IMR-90 (cell line): ENCODE measurements around the gene SYCN. TPM values are rescaled to one million over a fixed set of nuclear protein-coding genes. Genes with fewer than 3 reads are reported as not detected.

ENCODE experiments used
- ATAC-seq: fragments of 200-7000 bp; cut with Tn5 transposase; 2 replicates; pipeline ENCODE4 v1.9.1; 2020; ENCODE audit warnings: low read depth, mild to moderate bottlenecking, moderate library complexity
- BruUV-seq: library from RNA; stranded (reverse); fragments of 400-500 nt; replicated peaks from 2 replicates; lab custom pipeline; 2021; lab: Mats Ljungman, UMichigan
- CTCF ChIA-PET: fragments of 300-600 bp; formaldehyde crosslinking; extraction: SDS; loops from one replicate; lab custom pipeline; 2021; ENCODE audit warnings: antibody characterized with exemption; lab: Yijun Ruan, JAX
- POLR2A ChIA-PET: fragments of 300-600 bp; sonication (Branson Sonifier 250); formaldehyde crosslinking; loops from one replicate; lab custom pipeline; 2022; ENCODE audit warnings: antibody characterized with exemption; ENCODE audit not compliant: unreplicated experiment; lab: Charles Lee
- DNase-seq: peaks from one replicate; pipeline ENCODE4 v3.0.0; 2013
- H2AFZ ChIP-seq: replicated peaks from 2 replicates; pipeline ENCODE3; 2013; ENCODE audit warnings: low read length, mild to moderate bottlenecking; ENCODE audit not compliant: poor library complexity
- H2AK5ac ChIP-seq: 2 replicates; pipeline ENCODE4 v1.6.1; 2013; ENCODE audit warnings: low read depth, low read length, inconsistent platforms
- H2AK9ac ChIP-seq: replicated peaks from 2 replicates; pipeline ENCODE3; 2013; ENCODE audit warnings: mild to moderate bottlenecking, low read depth, low read length, moderate library complexity; ENCODE audit not compliant: poor library complexity
- H2BK120ac ChIP-seq: 2 replicates; pipeline ENCODE4 v1.6.1; 2013; ENCODE audit warnings: low read depth, low read length, inconsistent platforms
- H2BK15ac ChIP-seq: 3 replicates; pipeline ENCODE4 v1.6.1; 2013; ENCODE audit warnings: low read depth, low read length, inconsistent platforms
- H2BK20ac ChIP-seq: 2 replicates; pipeline ENCODE4 v1.6.1; 2013; ENCODE audit warnings: low read depth, mild to moderate bottlenecking, inconsistent platforms, low read length, moderate library complexity
- H2BK5ac ChIP-seq: 2 replicates; pipeline ENCODE4 v1.6.1; 2013; ENCODE audit warnings: mild to moderate bottlenecking, low read depth, low read length, inconsistent platforms; ENCODE audit not compliant: poor library complexity, severe bottlenecking
- H3K14ac ChIP-seq: replicated peaks from 2 replicates; pipeline ENCODE4 v1.6.1; 2013; ENCODE audit warnings: low read depth, low read length, inconsistent platforms
- H3K18ac ChIP-seq: 2 replicates; pipeline ENCODE4 v1.6.1; 2013; ENCODE audit warnings: low read depth, low read length, control low read depth
- H3K23ac ChIP-seq: 2 replicates; pipeline ENCODE4 v1.6.1; 2013; ENCODE audit warnings: low read depth, low read length, inconsistent platforms
- H3K27ac ChIP-seq: 2 replicates; pipeline ENCODE4 v1.5.1; 2013; ENCODE audit warnings: mild to moderate bottlenecking, control low read depth, low read length; ENCODE audit not compliant: insufficient read depth
- H3K27me3 ChIP-seq: 2 replicates; pipeline ENCODE4 v1.6.1; 2013; ENCODE audit warnings: low read length; ENCODE audit not compliant: control insufficient read depth, insufficient read depth
- H3K36me3 ChIP-seq: 2 replicates; pipeline ENCODE4 v1.6.1; 2013; ENCODE audit warnings: low read length, mixed read lengths; ENCODE audit not compliant: control insufficient read depth, insufficient read depth
- H3K4ac ChIP-seq: 2 replicates; pipeline ENCODE4 v1.6.1; 2013; ENCODE audit warnings: low read depth, low read length, inconsistent platforms
- H3K4me1 ChIP-seq: 2 replicates; pipeline ENCODE4 v1.6.1; 2013; ENCODE audit warnings: low read length, mixed read lengths; ENCODE audit not compliant: control insufficient read depth, insufficient read depth
- H3K4me2 ChIP-seq: 2 replicates; pipeline ENCODE4 v1.6.1; 2013; ENCODE audit warnings: low read depth, mild to moderate bottlenecking, control low read depth, low read length, moderate library complexity
- H3K4me3 ChIP-seq: 2 replicates; pipeline ENCODE4 v1.5.1; 2013; ENCODE audit warnings: low read depth, mild to moderate bottlenecking, control low read depth, low read length, moderate library complexity; ENCODE audit not compliant: insufficient read depth
- H3K56ac ChIP-seq: 2 replicates; pipeline ENCODE4 v1.6.1; 2013; ENCODE audit warnings: low read length, inconsistent platforms; ENCODE audit not compliant: insufficient read depth; ENCODE audit errors: extremely low read depth
- H3K79me1 ChIP-seq, 2 experiments: 2 replicates each; pipeline ENCODE4 v1.6.1; 2013; ENCODE audit warnings: low read length in 2 of 2, inconsistent platforms in 1 of 2, low read depth in 1 of 2
- H3K9ac ChIP-seq: 2 replicates; pipeline ENCODE4 v1.6.1; 2013; ENCODE audit warnings: low read depth, low read length, control low read depth
- H3K9me1 ChIP-seq: 2 replicates; pipeline ENCODE4 v1.6.1; 2013; ENCODE audit warnings: low read length, inconsistent platforms; ENCODE audit not compliant: insufficient read depth
- H3K9me3 ChIP-seq: 2 replicates; pipeline ENCODE4 v1.6.1; 2013; ENCODE audit warnings: low read length; ENCODE audit not compliant: control insufficient read depth, insufficient read depth
- H4K20me1 ChIP-seq: 2 replicates; pipeline ENCODE4 v1.6.1; 2013; ENCODE audit warnings: low read length, inconsistent platforms; ENCODE audit not compliant: insufficient read depth
- H4K5ac ChIP-seq: 2 replicates; pipeline ENCODE4 v1.6.1; 2013; ENCODE audit warnings: mild to moderate bottlenecking, low read depth, low read length, control low read depth
- H4K8ac ChIP-seq, 2 experiments: 2 replicates each; pipeline ENCODE4 v1.6.1; 2013; ENCODE audit warnings: low read depth in 2 of 2, low read length in 2 of 2, control low read depth in 1 of 2, inconsistent platforms in 1 of 2
- H4K91ac ChIP-seq: 2 replicates; pipeline ENCODE4 v1.6.1; 2013; ENCODE audit warnings: low read depth, low read length, inconsistent platforms; ENCODE audit not compliant: insufficient read depth
- CHD1 ChIP-seq: IDR thresholded peaks from 2 replicates; pipeline ENCODE4 v1.6.1; 2012; ENCODE audit warnings: low read depth, low read length, improper control_type of control experiment
- MAFK ChIP-seq: IDR thresholded peaks from 2 replicates; pipeline ENCODE4 v1.6.1; 2012; ENCODE audit warnings: low read depth, low read length, improper control_type of control experiment
- NFE2L2 ChIP-seq: fragments of 150-350 bp; IDR thresholded peaks from 2 replicates; pipeline ENCODE4 v1.6.1; 2016; ENCODE audit warnings: low read depth, mild to moderate bottlenecking, low read length
- SMC3 ChIP-seq: fragments of 150-350 bp; IDR thresholded peaks from 2 replicates; pipeline ENCODE4 v1.6.1; 2016; ENCODE audit warnings: low read depth, mild to moderate bottlenecking, antibody characterized with exemption, low read length, moderate library complexity
- WGBS, 2 experiments: methylation state at CpG; one replicate each; pipeline versions ENCODE4 v1.1.5 to v1.1.7; 2013; ENCODE audit warnings: missing lambda C conversion rate in 2 of 2; ENCODE audit not compliant: insufficient read length in 1 of 2; ENCODE audit errors: extremely low coverage in 2 of 2; 5-methylcytosine and 5-hydroxymethylcytosine counted together
- dilution Hi-C: fragments of 300-500 bp; cut with HindIII; formaldehyde crosslinking; loops from one replicate; pipeline ENCODE4 v1.14.3; 2018; ENCODE audit warnings: low sequenced_read_pairs; ENCODE audit not compliant: unreplicated experiment
- in situ Hi-C: fragments of 300-500 bp; cut with MboI; formaldehyde crosslinking; loops from 3 replicates; pipeline ENCODE4 v1.14.3; 2019; ENCODE audit warnings: low sequenced_read_pairs, inconsistent platforms, mixed read lengths
- intact Hi-C: fragments of 100-400 bp; cut with micrococcal nuclease; formaldehyde crosslinking; loops from 2 replicates; pipeline ENCODE4 v1.10.0; 2022
- polyA plus RNA-seq, 3 experiments: library from polyadenylated mRNA; depleted of rRNA; stranded (reverse); fragments of >200 nt; gene quantifications; 2 replicates each; pipeline ENCODE4 v1.2.3, GENCODE V29; 2012; ENCODE audit warnings: low replicate concordance in 1 of 3
- total RNA-seq: library from RNA; depleted of rRNA; stranded (reverse); fragments of >200 nt; gene quantifications from 2 replicates; pipeline ENCODE4 v1.2.3, GENCODE V29; 2012
- TF ChIP-seq, protein P1 (sequence below): conservative IDR thresholded peaks from 2 replicates; pipeline ENCODE4 v1.5.1; 2012; ENCODE audit warnings: mild to moderate bottlenecking, low read depth, low read length, improper control_type of control experiment

Gene SYCN
- total and polyA plus RNA-seq, 2 of the 4 experiments (the other 2 are of a cell fraction) = not detected

DNA sequence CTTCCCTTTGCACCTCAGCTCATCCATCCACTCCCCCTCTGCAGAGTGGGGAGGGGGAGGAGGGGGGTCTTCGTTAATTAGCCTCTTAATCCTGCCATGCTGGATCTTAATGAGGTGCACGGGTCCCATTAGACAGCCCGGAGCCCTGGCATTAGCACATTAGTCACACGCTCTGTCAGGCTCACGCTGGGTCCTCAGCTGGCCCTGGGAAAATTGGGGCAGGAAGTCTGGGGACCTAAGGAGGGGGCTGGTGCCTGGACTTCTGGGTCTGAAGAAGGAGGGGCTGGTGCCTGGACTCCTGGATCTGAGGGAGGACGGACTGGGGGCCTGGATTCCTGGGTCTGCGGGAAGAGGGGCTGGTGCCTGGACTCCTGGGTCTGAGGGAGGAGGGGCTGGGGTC lies 7.7 kb downstream of the SYCN start:
- Histone ChIP-seq H3K36me3 (no peaks in the 10 kb centered on the region), H3K4ac (no peak overlapping the region), H3K27me3 (peaks cover 46% of the 10 kb centered on the region), H2BK20ac (no peak overlapping the region), H3K4me1 (no peaks in the 10 kb centered on the region; the same call in 1 of the 2 replicates), H2AK9ac (no peak overlapping the region), H3K56ac (no peak overlapping the region), H3K4me2 (no peak overlapping the region), H3K27ac (no peak overlapping the region), H3K9ac (no peak overlapping the region), H3K4me3 (no peak overlapping the region), H2AK5ac (no peak overlapping the region), H2AFZ (no peak overlapping the region), H4K8ac (no peak overlapping the region), H3K18ac (no peak overlapping the region), H2BK5ac (no peak overlapping the region), H3K79me1 (no peaks in the 10 kb centered on the region), H4K20me1 (no peaks in the 10 kb centered on the region), H3K9me3 (no peaks in the 10 kb centered on the region), H2BK120ac (no peak overlapping the region), H4K5ac (no peak overlapping the region), H3K23ac (no peak overlapping the region), H4K91ac (no peak overlapping the region), H3K9me1 (no peaks in the 10 kb centered on the region), H3K14ac (no peak overlapping the region), H2BK15ac (no peak overlapping the region)
- no peak for ATAC-seq
- intact Hi-C loops = loop anchor here (5.0 kb wide), 1 partner anchor 131 kb away; no protein-coding TSS in a partner anchor
- dilution Hi-C loops = no loop called here
- ChIA-PET CTCF (no interaction called here), POLR2A (no interaction called here)
- in situ Hi-C loops = no loop called here
- no CpG with 5 or more reads among the region's 7 CpGs for WGBS, 2 experiments
- TF ChIP-seq NFE2L2 (no peak), MAFK (no peak), SMC3 (no peak), CHD1 (no peak)
- TF ChIP-seq, protein P1, sequence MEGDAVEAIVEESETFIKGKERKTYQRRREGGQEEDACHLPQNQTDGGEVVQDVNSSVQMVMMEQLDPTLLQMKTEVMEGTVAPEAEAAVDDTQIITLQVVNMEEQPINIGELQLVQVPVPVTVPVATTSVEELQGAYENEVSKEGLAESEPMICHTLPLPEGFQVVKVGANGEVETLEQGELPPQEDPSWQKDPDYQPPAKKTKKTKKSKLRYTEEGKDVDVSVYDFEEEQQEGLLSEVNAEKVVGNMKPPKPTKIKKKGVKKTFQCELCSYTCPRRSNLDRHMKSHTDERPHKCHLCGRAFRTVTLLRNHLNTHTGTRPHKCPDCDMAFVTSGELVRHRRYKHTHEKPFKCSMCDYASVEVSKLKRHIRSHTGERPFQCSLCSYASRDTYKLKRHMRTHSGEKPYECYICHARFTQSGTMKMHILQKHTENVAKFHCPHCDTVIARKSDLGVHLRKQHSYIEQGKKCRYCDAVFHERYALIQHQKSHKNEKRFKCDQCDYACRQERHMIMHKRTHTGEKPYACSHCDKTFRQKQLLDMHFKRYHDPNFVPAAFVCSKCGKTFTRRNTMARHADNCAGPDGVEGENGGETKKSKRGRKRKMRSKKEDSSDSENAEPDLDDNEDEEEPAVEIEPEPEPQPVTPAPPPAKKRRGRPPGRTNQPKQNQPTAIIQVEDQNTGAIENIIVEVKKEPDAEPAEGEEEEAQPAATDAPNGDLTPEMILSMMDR = no peak
- BruUV-seq = no TSS peak
- no peak for DNase-seq
